Heart right ventricle (tissue), 16 donors: ENCODE results near the gene TCF12. TPM values are rescaled to one million over a fixed set of nuclear protein-coding genes. Genes with fewer than 3 reads are reported as not detected.

Experiments used
- ATAC-seq, 8 donors: fragments of 200-7000 bp; cut with Tn5 transposase; one replicate each; pipeline ENCODE4 v1.9.1; 2020; ENCODE audit warnings: mild to moderate bottlenecking in 8 of 8, moderate library complexity in 8 of 8, moderate number of reproducible peaks in 1 of 8
- DNase-seq, 2 donors: peaks; one replicate each; pipeline ENCODE4 v3.0.0-alpha.2; 2020
- H3K27ac ChIP-seq, 10 donors: fragments of 200-600 bp; sonication (generic) in 2 of 10; one replicate each; pipeline versions ENCODE4 v1.5.0 to v1.8.0; 2020 to 2022; ENCODE audit warnings: mild to moderate bottlenecking in 3 of 10
- H3K27me3 ChIP-seq, 7 donors: fragments of 200-600 bp; one replicate each; pipeline ENCODE4 v1.8.0; 2021 to 2022; ENCODE audit warnings: mild to moderate bottlenecking in 2 of 7
- H3K36me3 ChIP-seq, 9 donors: fragments of 200-600 bp; sonication (generic) in 1 of 9; one replicate each; pipeline versions ENCODE4 v1.5.0 to v1.8.0; 2020 to 2022; ENCODE audit warnings: mild to moderate bottlenecking in 2 of 9
- H3K4me1 ChIP-seq, 9 donors: fragments of 200-600 bp; sonication (generic) in 1 of 9; one replicate each; pipeline versions ENCODE4 v1.5.0 to v1.8.0; 2020 to 2022; ENCODE audit warnings: mild to moderate bottlenecking in 4 of 9
- H3K4me3 ChIP-seq, 10 donors: fragments of 200-600 bp; sonication (generic) in 2 of 10; one replicate each; pipeline versions ENCODE4 v1.5.0 to v1.8.0; 2020 to 2022; ENCODE audit warnings: mild to moderate bottlenecking in 7 of 10, moderate library complexity in 2 of 10
- H3K9me3 ChIP-seq, 11 donors: fragments of 200-600 bp in 10 of 11; sonication (generic) in 2 of 11; one replicate each; pipeline versions ENCODE4 v1.5.0 to v1.8.0; 2013 to 2022; ENCODE audit warnings: mild to moderate bottlenecking in 2 of 11, control low read depth in 1 of 11, moderate library complexity in 1 of 11
- CTCF ChIP-seq, 9 donors: fragments of 200-600 bp; sonication (generic) in 2 of 9; IDR thresholded peaks; one replicate each; pipeline versions ENCODE4 v1.5.0 to v1.8.0; 2021 to 2022; ENCODE audit warnings: antibody characterized with exemption in 9 of 9, mild to moderate bottlenecking in 5 of 9, moderate library complexity in 1 of 9
- WGBS, 2 donors: extraction: QIAGEN DNeasy Blood & Tissue Kit; methylation state at CpG; one replicate each; pipeline ENCODE4 v1.1.7; 2013; ENCODE audit warnings: inconsistent platforms in 1 of 2; 5-methylcytosine and 5-hydroxymethylcytosine counted together
- intact Hi-C, 10 donors: fragments of 100-400 bp; cut with DNase I; formaldehyde crosslinking; loops; one replicate each; pipeline versions ENCODE4 v1.11.1 to v1.14.2; 2022
- polyA plus RNA-seq, 2 donors: library from polyadenylated mRNA; stranded (reverse); fragments of 200-250 nt; gene quantifications; one replicate each; pipeline ENCODE4 v1.2.3, GENCODE V29; 2013
- total RNA-seq, 10 donors: library from RNA; stranded (reverse); fragmentation: NEBNext Ultra II Directional in 3 of 10; extraction: Animal tissue kit (Norgen Biotek cat#: 25700) in 3 of 10; gene quantifications; one replicate each; pipeline versions ENCODE4 v1.2.1 to v1.2.4, GENCODE V29; 2021 to 2023
- donor health status: Arrhythmogenic right ventricular cardiomyopathy.
- donor health status: ischemic (EF 13 %, LVEDD 7.1; RV severe dilation, severe dysfunction).
- donor health status: healthy with polysubstance abuse.
- donor health status: DM: no; HTN: yes; CAD: no.
- donor health status: DM: no; HTN: no; CAD: no.
- donor health status: ischemic (EF 25% LVEDD 6.9; RV normal size, moderate dysfunction).
- donor health status: ischemic (EF 25% LVEDD 5.7; RV mildly dilated, moderate dysfunction).
- donor health status: healthy.
- donor health status: DM: yes; HTN: yes; CAD: no.
- donor health status: Ischemic cardiomyopathy.
- donor health status: ischemic (EF 35%, LVEDD 5.7; RV mildly dilated, moderate dysfunction).
- donor health status: nonischemic (EF 11% LVEDD 7.7; RV severe dilation, severe dysfunction).
- donor health status: DM: yes; HTN: yes; CAD: no.
- donor health status: PGD.
- donor health status: ischemic (EF 29% LVEDD 5.4; RV normal size, mild dysfunction).
- donor health status: nonischemic (EF 23%, LVEDD 6.1; RV moderate dilation, normal function).

TCF12 gene
- total and polyA plus RNA-seq, 12 donors = 8.7 to 55.7 (median 38.4) TPM

- Histone ChIP-seq H3K27me3 (no peaks in the 10 kb centered on the region), H3K4me3 (no peak overlapping the region), H3K4me1 (peaks cover 0 to 16% (median 9%) of the 10 kb centered on the region in 9 donors), H3K36me3 (no peaks in the 10 kb centered on the region), H3K9me3 (peaks cover 0 to 5% (median 0%) of the 10 kb centered on the region in 11 donors), H3K27ac (peak overlapping the region in 8 of 10 donors; percentile 11 to 80 (median 70))
- TF ChIP-seq CTCF (IDR thresholded peaks at IDR 0.05) = no peak
- intact Hi-C loops = no loop called here
- ATAC-seq = peak; percentile 39 to 84 (median 76)
- peak in 1 of 2 donors; percentile 57 for DNase-seq
- WGBS, 2 donors = 52 to 64% methylated on average over 17 of the region's 17 CpGs
These were observed 402.3 kb downstream of the TCF12 start for GRCh38 chr15:57320631-57321220.

GRCh38 chr15:57321485-57321884, 403.0 kb downstream of the TCF12 start:
- intact Hi-C loops = no loop called here
- ATAC-seq (no peak), DNase-seq (no peak)
- no peak for TF ChIP-seq CTCF (IDR thresholded peaks at IDR 0.05)
- Histone ChIP-seq H3K4me3 (no peak overlapping the region), H3K27ac (peak overlapping the region in 4 of 10 donors; percentile 60 to 77 (median 72)), H3K9me3 (peaks cover 0 to 5% (median 0%) of the 10 kb centered on the region in 11 donors), H3K27me3 (no peaks in the 10 kb centered on the region), H3K36me3 (no peaks in the 10 kb centered on the region), H3K4me1 (peaks cover 0 to 16% (median 9%) of the 10 kb centered on the region in 9 donors)
- 94 to 98% methylated on average over 3 of the region's 3 CpGs for WGBS, 2 donors

GRCh38 chr15:57321973-57322601, 403.6 kb downstream of the TCF12 start:
- Histone ChIP-seq H3K9me3 (peaks cover 0 to 5% (median 0%) of the 10 kb centered on the region in 11 donors), H3K27ac (no peak overlapping the region), H3K27me3 (no peaks in the 10 kb centered on the region), H3K36me3 (no peaks in the 10 kb centered on the region), H3K4me1 (peaks cover 0 to 16% (median 9%) of the 10 kb centered on the region in 9 donors), H3K4me3 (no peak overlapping the region)
- TF ChIP-seq CTCF (IDR thresholded peaks at IDR 0.05) = no peak
- no peak for DNase-seq
- intact Hi-C loops = no loop called here
- ATAC-seq = no peak
- WGBS, 2 donors = 71% methylated on average over 13 of the region's 13 CpGs

- DNase-seq (no peak), ATAC-seq (no peak)
- WGBS, 2 donors = 93 to 95% methylated on average over 11 of the region's 11 CpGs
- Histone ChIP-seq H3K27ac (no peak overlapping the region), H3K27me3 (no peaks in the 10 kb centered on the region), H3K36me3 (no peaks in the 10 kb centered on the region), H3K4me3 (no peak overlapping the region), H3K9me3 (peaks cover 0 to 5% (median 0%) of the 10 kb centered on the region in 11 donors), H3K4me1 (peaks cover 0 to 16% (median 9%) of the 10 kb centered on the region in 9 donors)
- no peak for TF ChIP-seq CTCF (IDR thresholded peaks at IDR 0.05)
- intact Hi-C loops = no loop called here
These were observed 404.3 kb downstream of the TCF12 start for GRCh38 chr15:57322602-57323250.
